Measurements from ENCODE around the gene EFCAB13.
A peak's percentile ranks its signal among the peaks of the same experiment; 100 is the strongest.

Gene EFCAB13

GRCh38 chr17:47281216-47281615 is 42.5 kb upstream of the EFCAB13 start:
- Histone ChIP-seq H3K36me3 (replicated peaks) (no peaks in the 10 kb centered on the region), H3K27ac (no peak overlapping the region), H3K4me3 (ENCODE audit: low read depth, low read length) (no peak overlapping the region), H3K27me3 (replicated peaks) (no peaks in the 10 kb centered on the region)
- TF ChIP-seq, protein P1, sequence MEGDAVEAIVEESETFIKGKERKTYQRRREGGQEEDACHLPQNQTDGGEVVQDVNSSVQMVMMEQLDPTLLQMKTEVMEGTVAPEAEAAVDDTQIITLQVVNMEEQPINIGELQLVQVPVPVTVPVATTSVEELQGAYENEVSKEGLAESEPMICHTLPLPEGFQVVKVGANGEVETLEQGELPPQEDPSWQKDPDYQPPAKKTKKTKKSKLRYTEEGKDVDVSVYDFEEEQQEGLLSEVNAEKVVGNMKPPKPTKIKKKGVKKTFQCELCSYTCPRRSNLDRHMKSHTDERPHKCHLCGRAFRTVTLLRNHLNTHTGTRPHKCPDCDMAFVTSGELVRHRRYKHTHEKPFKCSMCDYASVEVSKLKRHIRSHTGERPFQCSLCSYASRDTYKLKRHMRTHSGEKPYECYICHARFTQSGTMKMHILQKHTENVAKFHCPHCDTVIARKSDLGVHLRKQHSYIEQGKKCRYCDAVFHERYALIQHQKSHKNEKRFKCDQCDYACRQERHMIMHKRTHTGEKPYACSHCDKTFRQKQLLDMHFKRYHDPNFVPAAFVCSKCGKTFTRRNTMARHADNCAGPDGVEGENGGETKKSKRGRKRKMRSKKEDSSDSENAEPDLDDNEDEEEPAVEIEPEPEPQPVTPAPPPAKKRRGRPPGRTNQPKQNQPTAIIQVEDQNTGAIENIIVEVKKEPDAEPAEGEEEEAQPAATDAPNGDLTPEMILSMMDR (IDR thresholded peaks at IDR 0.05; ENCODE audit: low read depth, low read length, missing control alignments), result no peak
- in situ Hi-C loops (cut with HindIII; ENCODE audit: low pct_ligation_motif_present, low sequenced_read_pairs), result no loop called here
- no peak for DNase-seq

- Histone ChIP-seq H3K27me3 (replicated peaks) (no peaks in the 10 kb centered on the region), H3K27ac (no peak overlapping the region), H3K4me3 (ENCODE audit: low read depth, low read length) (no peak overlapping the region), H3K36me3 (replicated peaks) (peaks cover 10% of the 10 kb centered on the region)
- in situ Hi-C loops (cut with HindIII; ENCODE audit: low pct_ligation_motif_present, low sequenced_read_pairs), result no loop called here
- TF ChIP-seq, protein P1 (IDR thresholded peaks at IDR 0.05; ENCODE audit: low read depth, low read length, missing control alignments), result no peak
- no peak for DNase-seq
These were observed 38.8 kb upstream of the EFCAB13 start for GRCh38 chr17:47285003-47285402.

GRCh38 chr17:47286198-47286914 is 37.4 kb upstream of the EFCAB13 start:
- H3K4me3 ChIP-seq (ENCODE audit: low read depth, low read length), result no peak overlapping the region
- in situ Hi-C loops (cut with HindIII; ENCODE audit: low pct_ligation_motif_present, low sequenced_read_pairs), result no loop called here
- H3K27me3 ChIP-seq (replicated peaks), result no peaks in the 10 kb centered on the region
- DNase-seq, result peak; percentile 42
- H3K27ac ChIP-seq, result no peak overlapping the region
- TF ChIP-seq, protein P1 (IDR thresholded peaks at IDR 0.05; ENCODE audit: low read depth, low read length, missing control alignments), result no peak
- peaks cover 21% of the 10 kb centered on the region for H3K36me3 ChIP-seq (replicated peaks)

GRCh38 chr17:47287068-47287467 is 36.7 kb upstream of the EFCAB13 start:
- in situ Hi-C loops (cut with HindIII; ENCODE audit: low pct_ligation_motif_present, low sequenced_read_pairs), result no loop called here
- H3K27me3 ChIP-seq (replicated peaks), result no peaks in the 10 kb centered on the region
- peaks cover 24% of the 10 kb centered on the region for H3K36me3 ChIP-seq (replicated peaks)
- DNase-seq, result no peak
- H3K27ac ChIP-seq, result no peak overlapping the region
- TF ChIP-seq, protein P1 (IDR thresholded peaks at IDR 0.05; ENCODE audit: low read depth, low read length, missing control alignments), result no peak
- H3K4me3 ChIP-seq (ENCODE audit: low read depth, low read length), result no peak overlapping the region

DNA sequence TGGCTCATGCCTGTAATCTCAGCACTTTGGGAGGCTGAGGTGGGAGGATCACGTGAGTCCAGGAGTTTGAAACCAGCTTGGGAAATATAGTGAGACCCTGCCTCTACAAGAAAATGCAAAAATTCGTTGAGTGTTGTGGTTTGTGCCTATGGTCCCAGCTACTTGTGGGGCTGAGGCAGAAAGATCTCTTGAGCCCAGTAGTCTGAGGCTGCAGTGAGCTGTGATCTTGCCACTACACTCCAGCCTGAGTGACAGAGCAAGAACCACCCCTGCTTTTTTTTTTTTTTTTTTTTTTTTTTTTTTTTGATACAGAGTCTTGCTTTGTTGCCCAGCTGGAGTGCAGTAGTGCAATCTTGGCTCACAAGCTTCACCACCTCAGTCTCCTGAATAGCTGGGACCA is 36.1 kb upstream of the EFCAB13 start:
- peaks cover 28% of the 10 kb centered on the region for H3K36me3 ChIP-seq (replicated peaks)
- in situ Hi-C loops (cut with HindIII; ENCODE audit: low pct_ligation_motif_present, low sequenced_read_pairs), result no loop called here

More for the DNA sequence above, 36.1 kb upstream of the EFCAB13 start:
- TF ChIP-seq, protein P1 (IDR thresholded peaks at IDR 0.05; ENCODE audit: low read depth, low read length, missing control alignments), result no peak
- H3K27ac ChIP-seq, result no peak overlapping the region
- DNase-seq, result no peak
- no peaks in the 10 kb centered on the region for H3K27me3 ChIP-seq (replicated peaks)
- H3K4me3 ChIP-seq (ENCODE audit: low read depth, low read length), result no peak overlapping the region

All from brain microvascular endothelial cell (primary cell).